Stimulated activated CD8-positive, alpha-beta memory T cell treated with anti-CD3 and anti-CD28 coated beads, Interleukin-7, amount 100 ng/mL, for 4 hours (primary cell): ENCODE results near the gene CBX6.

Experiments
- DNase-seq, 2 donors: peaks; one replicate each; pipeline ENCODE4 v3.0.0-alpha.2; 2020; ENCODE audit warnings: low read depth in 2 of 2

Gene CBX6

GRCh38 chr22:38820020-38820419, 52.0 kb downstream of the CBX6 start:
- no peak for DNase-seq

- no peak for DNase-seq
Measured at GRCh38 chr22:38819387-38819940, 52.6 kb downstream of the CBX6 start.

GRCh38 chr22:38817196-38817595, 54.8 kb downstream of the CBX6 start:
- no peak for DNase-seq

GRCh38 chr22:38815842-38816241, 56.2 kb downstream of the CBX6 start:
- DNase-seq, result no peak
